GM18907 (cell line): ENCODE data around the gene FKBP5.
"Not testable (repeated sequence)": the region's sequence is repeated elsewhere in the genome, so short reads cannot be mapped to it uniquely, and the experiment has no call there.

Experiments used
- ATAC-seq: cut with Tn5 transposase; IDR thresholded peaks from one replicate; pipeline ENCODE4 v1.9.1; 2021; ENCODE audit warnings: mild to moderate bottlenecking, moderate library complexity; ENCODE audit not compliant: unreplicated experiment

Gene FKBP5

GRCh38 chr6:35624341-35625070 lies 64.2 kb downstream of the FKBP5 start:
- ATAC-seq, result no peak

- ATAC-seq, result no peak
These were observed 66.4 kb downstream of the FKBP5 start for GRCh38 chr6:35622283-35622682.

GRCh38 chr6:35620706-35621105 lies 68.0 kb downstream of the FKBP5 start:
- no peak for ATAC-seq

GRCh38 chr6:35613762-35614161 lies 75.0 kb downstream of the FKBP5 start:
- ATAC-seq, result no peak

DNA sequence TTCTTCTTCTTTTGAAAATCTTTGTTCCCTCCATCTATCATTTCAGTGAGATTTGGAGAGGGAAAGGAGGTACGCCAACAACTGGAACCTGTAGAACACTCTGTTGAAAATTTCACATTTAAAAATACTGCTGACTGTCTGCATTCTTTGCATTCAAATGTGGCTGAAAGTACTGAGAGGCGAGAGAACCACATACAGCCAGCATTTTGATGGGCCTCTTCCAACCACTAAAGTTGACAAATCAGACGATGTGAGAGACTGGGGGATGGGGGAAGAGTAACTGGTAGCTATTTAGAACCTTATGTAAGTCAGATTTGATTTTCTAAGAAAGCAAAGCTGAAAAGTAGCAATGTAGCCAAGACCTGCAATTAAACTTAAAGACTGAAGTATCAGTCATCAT lies 77.5 kb downstream of the FKBP5 start:
- no peak for ATAC-seq

GRCh38 chr6:35610830-35611229 lies 77.9 kb downstream of the FKBP5 start:
- ATAC-seq, result no peak

- no peak for ATAC-seq
These were observed 79.1 kb downstream of the FKBP5 start for GRCh38 chr6:35609588-35609987.

- ATAC-seq, result no peak
These were observed 81.0 kb downstream of the FKBP5 start for GRCh38 chr6:35607517-35608233.

- no peak for ATAC-seq
These were observed 83.1 kb downstream of the FKBP5 start for GRCh38 chr6:35605600-35605999.

DNA sequence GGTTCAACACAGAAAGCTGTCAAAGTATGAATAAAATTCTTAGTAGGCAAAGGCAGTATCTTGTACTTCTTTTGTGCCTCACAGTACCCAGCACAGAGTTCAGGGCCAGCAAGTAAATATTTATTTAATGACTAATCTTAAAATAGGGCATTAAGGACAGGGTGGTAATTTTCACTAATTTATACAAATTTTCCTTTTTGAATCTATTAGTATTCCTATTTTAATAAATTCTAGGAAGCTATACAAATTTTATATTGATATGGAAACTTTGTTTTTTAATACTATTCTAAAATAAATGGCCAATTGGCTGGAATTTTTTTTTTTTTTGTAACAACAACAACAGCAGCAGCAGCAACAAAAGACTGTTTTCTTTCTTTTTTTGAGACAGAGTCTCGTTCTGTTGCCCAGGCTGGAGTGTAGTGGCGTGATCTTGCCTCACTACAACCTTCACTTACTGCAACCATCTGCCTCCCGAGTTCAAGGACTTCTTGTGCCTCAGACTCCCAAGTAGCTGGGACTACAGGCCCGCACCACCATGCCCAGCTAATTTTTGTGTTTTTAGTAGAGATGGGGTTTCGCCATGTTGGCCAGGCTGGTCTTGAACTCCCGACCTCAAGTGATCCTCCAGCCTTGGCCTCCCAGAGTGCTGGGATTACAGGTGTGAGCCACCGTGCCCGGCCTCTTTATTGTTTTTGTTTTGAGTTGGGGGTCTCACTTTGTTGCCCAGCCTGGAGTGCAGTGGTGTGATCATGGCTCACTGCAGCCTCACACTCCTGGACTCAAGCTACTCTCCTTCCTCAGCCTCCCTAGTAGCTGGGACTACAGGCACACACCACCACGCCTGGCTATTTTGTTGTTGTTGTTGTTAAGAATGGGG lies 85.2 kb downstream of the FKBP5 start:
- no peak for ATAC-seq

DNA sequence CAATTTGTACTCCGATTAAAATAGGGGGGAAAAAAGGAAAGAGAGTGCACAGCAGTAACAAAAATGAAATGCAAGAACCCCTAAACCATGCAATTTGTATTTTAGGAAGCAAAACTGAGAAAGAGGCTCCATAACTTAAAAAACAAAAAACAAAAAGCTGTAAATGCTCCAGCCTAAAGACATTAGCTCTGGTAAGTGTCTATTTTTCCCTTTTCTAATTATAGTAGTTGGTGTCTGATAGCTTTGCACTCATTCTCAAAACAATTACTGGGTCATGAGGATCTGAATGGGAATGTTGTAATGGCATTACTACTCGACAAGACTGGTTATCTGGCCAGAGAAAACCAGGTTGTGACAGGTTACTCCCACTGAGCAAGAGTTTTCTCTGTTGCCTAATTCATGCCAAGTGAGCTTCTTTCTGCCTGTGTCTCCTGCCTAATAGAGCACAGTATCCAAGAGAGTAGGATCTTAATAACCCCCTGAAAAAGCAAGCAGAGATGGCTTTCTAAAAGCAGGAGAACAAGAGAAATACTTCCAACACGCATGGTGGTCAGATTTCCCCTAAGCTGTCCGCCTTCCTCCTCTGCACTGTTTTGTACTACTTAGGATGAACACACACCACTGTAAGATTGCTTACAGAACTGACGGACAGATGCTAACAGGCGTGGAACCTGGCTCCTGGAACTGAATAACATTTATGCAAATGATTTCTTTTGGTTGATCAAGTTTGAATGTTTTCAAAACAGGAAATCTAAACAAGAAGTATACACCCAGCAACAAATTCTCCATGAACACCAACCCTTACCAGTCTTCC lies 86.4 kb downstream of the FKBP5 start:
- no peak for ATAC-seq

GRCh38 chr6:35601331-35602132 lies 87.2 kb downstream of the FKBP5 start:
- no peak for ATAC-seq

DNA sequence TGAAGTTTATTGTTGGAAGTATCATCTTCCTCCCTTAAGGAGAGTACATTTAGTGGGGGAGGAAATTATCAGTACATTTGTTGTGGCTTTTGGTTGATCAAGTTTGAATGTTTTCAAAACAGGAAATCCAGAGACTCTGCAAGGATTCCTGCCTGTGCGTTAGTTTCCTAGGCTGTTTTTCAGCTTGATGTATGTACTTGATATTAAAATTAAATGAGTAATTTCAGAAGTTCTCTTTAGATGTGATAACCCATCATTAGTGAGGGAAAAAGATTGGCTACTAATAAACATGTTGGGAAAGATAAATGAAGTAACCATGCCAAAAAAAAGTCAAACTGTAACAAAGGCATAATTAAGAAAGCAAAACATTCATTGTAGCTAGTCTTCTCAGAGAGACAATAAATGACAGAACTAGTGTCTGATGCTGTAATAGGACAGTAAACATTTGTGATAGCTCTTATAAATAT lies 88.0 kb downstream of the FKBP5 start:
- no peak for ATAC-seq

GRCh38 chr6:35599761-35600658 lies 88.7 kb downstream of the FKBP5 start:
- no peak for ATAC-seq

- not testable (repeated sequence) for ATAC-seq
These were observed 90.1 kb downstream of the FKBP5 start for GRCh38 chr6:35598621-35599020.

DNA sequence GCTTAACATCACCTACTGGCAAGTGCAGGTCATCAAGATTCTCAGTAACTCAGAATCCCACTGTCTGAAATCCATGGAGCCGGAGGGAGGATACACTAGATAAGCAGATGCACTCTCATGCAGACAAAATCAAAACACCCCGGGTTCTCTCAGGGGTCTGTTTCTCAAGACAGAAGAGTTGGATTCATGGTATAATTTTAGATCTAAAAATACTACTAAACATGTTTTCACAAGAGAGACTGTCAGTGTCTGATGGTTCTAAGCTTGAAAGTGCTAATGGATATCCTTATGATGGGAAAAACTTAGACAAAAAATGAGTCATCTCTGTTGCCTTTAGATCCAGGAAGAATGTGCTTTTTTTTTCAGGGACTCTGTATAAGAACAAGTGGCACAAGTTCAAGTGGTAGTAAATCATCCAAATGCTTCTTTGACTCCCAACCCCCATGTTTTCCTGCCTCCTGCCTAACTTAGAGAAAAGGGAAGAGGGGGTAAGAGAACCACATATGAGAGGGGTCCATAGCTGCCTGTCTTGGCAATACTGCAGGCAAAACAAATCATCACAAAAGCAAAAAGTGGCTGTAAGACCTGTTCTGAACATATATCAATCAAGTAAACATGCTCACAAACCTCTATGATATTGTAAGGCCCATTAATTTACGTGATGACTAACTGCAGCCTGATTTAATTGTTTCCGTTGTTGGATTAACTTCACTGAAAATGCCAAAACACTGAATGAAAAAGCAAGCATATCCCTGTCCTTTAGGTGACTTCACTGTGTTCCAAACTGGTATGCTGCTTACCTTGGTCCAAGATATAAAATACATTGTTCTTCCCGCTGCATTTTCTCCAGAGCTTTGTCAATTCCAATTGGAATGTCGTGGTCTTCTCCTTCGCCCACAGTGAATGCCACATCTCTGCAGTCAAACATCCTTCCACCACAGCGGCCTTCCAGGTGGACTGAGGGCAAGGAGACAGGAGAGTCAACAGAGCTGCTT lies 92.0 kb downstream of the FKBP5 start:
- no peak for ATAC-seq

- no peak for ATAC-seq
These were observed 94.1 kb downstream of the FKBP5 start for GRCh38 chr6:35594503-35595186.
